Germinal center (tissue), 1 donor: ENCODE data around the gene IL17RC.
A peak's percentile ranks its signal among the peaks of the same experiment; 100 is the strongest.

ENCODE experiments used
- DNase-seq: peaks from one replicate; pipeline ENCODE4 v3.0.0; 2012; ENCODE audit warnings: mixed read lengths, low spot score

IL17RC gene

GRCh38 chr3:9946112-9947024 is 29.5 kb downstream of the IL17RC start:
- DNase-seq, result peak; percentile 75

GRCh38 chr3:9947025-9947995 is 30.4 kb downstream of the IL17RC start:
- DNase-seq, result no peak

- DNase-seq, result no peak
Measured at GRCh38 chr3:9948586-9948985, 31.7 kb downstream of the IL17RC start.

GRCh38 chr3:9949115-9949514 is 32.2 kb downstream of the IL17RC start:
- DNase-seq, result no peak

GRCh38 chr3:9949626-9950025 is 32.7 kb downstream of the IL17RC start:
- no peak for DNase-seq

- DNase-seq, result no peak
Measured at GRCh38 chr3:9951126-9951525, 34.2 kb downstream of the IL17RC start.

GRCh38 chr3:9951598-9951961 is 34.7 kb downstream of the IL17RC start:
- no peak for DNase-seq

- DNase-seq, result peak; percentile 73
Measured at GRCh38 chr3:9951962-9952805, 35.3 kb downstream of the IL17RC start, which contains the start of gene PRRT3. PRRT3 (minus strand) TSS chr3:9952408; CDS start chr3:9950115, 2,293 bp downstream.

GRCh38 chr3:9955067-9955502 is 38.2 kb downstream of the IL17RC start:
- DNase-seq, result no peak

- no peak for DNase-seq
Measured at GRCh38 chr3:9955611-9956352, 38.9 kb downstream of the IL17RC start.

- no peak for DNase-seq
Measured at GRCh38 chr3:9957214-9957613, 40.3 kb downstream of the IL17RC start.

- no peak for DNase-seq
Measured at GRCh38 chr3:9965200-9965875, 48.4 kb downstream of the IL17RC start.

GRCh38 chr3:9966841-9967240 is 49.9 kb downstream of the IL17RC start:
- DNase-seq, result no peak

- DNase-seq, result no peak
Measured at GRCh38 chr3:9969632-9970019, 52.7 kb downstream of the IL17RC start.

GRCh38 chr3:9970020-9970652 is 53.2 kb downstream of the IL17RC start:
- no peak for DNase-seq

GRCh38 chr3:9976721-9977709 is 60.1 kb downstream of the IL17RC start:
- DNase-seq, result no peak

GRCh38 chr3:9978710-9979305 is 61.9 kb downstream of the IL17RC start:
- DNase-seq, result no peak

- no peak for DNase-seq
Measured at GRCh38 chr3:9980251-9980650, 63.4 kb downstream of the IL17RC start.
